ENCODE measurements around the gene DAO.
"Not testable (repeated sequence)": the region's sequence is repeated elsewhere in the genome, so short reads cannot be mapped to it uniquely, and the experiment has no call there.

Gene DAO

GRCh38 chr12:108850854-108851573 lies 28.9 kb upstream of the DAO start:
- no peak for DNase-seq

GRCh38 chr12:108852674-108853309 lies 27.1 kb upstream of the DAO start:
- no peak for DNase-seq

- DNase-seq = no peak
These were observed 26.5 kb upstream of the DAO start for GRCh38 chr12:108853426-108853825.

- DNase-seq = no peak
These were observed 25.9 kb upstream of the DAO start for GRCh38 chr12:108853981-108854446.

- DNase-seq = no peak
These were observed 25.2 kb upstream of the DAO start for GRCh38 chr12:108854451-108855283.

GRCh38 chr12:108855284-108856169 lies 24.4 kb upstream of the DAO start:
- no peak for DNase-seq

- no peak for DNase-seq
These were observed 23.8 kb upstream of the DAO start for GRCh38 chr12:108856170-108856427.

GRCh38 chr12:108856428-108857157 lies 23.3 kb upstream of the DAO start:
- no peak for DNase-seq

- no peak for DNase-seq
These were observed 22.8 kb upstream of the DAO start for GRCh38 chr12:108857158-108857407.

GRCh38 chr12:108858311-108859074 lies 21.4 kb upstream of the DAO start:
- no peak for DNase-seq

GRCh38 chr12:108859141-108859922 lies 20.6 kb upstream of the DAO start:
- not testable (repeated sequence) for DNase-seq

- no peak for DNase-seq
These were observed 20.0 kb upstream of the DAO start for GRCh38 chr12:108859923-108860291.

GRCh38 chr12:108860443-108860842 lies 19.4 kb upstream of the DAO start:
- DNase-seq = no peak

GRCh38 chr12:108861878-108862587 lies 17.9 kb upstream of the DAO start:
- no peak for DNase-seq

GRCh38 chr12:108862588-108862959 lies 17.3 kb upstream of the DAO start:
- DNase-seq = no peak

GRCh38 chr12:108865169-108865568 lies 14.7 kb upstream of the DAO start:
- no peak for DNase-seq

- not testable (repeated sequence) for DNase-seq
These were observed 13.8 kb upstream of the DAO start for GRCh38 chr12:108866083-108866482.

- no peak for DNase-seq
These were observed 11.1 kb upstream of the DAO start for GRCh38 chr12:108868781-108869180.

- DNase-seq = no peak
These were observed 4.6 kb upstream of the DAO start for GRCh38 chr12:108875280-108875679.

- no peak for DNase-seq
These were observed 4.1 kb upstream of the DAO start for GRCh38 chr12:108875682-108876361.
